Liver (tissue), 9 donors: ENCODE results near the gene HAO2. TPM values are rescaled to one million over a fixed set of nuclear protein-coding genes. Genes with fewer than 3 reads are reported as not detected.

Experiments
- DNase-seq: peaks from one replicate; pipeline ENCODE4 v3.0.0-alpha.2; 2017; ENCODE audit warnings: low spot score
- H3K27ac ChIP-seq, 2 donors: one replicate each; pipeline ENCODE4 v1.7.0; 2013; ENCODE audit warnings: inconsistent platforms in 2 of 2, low read length in 2 of 2, control low read depth in 1 of 2, low read depth in 1 of 2, mild to moderate bottlenecking in 1 of 2
- H3K27me3 ChIP-seq, 4 donors: one replicate each; pipeline versions ENCODE4 v1.6.1 to v1.7.0; 2013; ENCODE audit warnings: low read length in 3 of 4, inconsistent platforms in 1 of 4, mild to moderate bottlenecking in 1 of 4, moderate library complexity in 1 of 4; ENCODE audit not compliant: control insufficient read depth in 4 of 4, insufficient read depth in 4 of 4
- H3K36me3 ChIP-seq, 4 donors: one replicate each; pipeline versions ENCODE4 v1.6.1 to v1.7.0; 2013; ENCODE audit warnings: low read length in 3 of 4, mild to moderate bottlenecking in 3 of 4, low read depth in 1 of 4, moderate library complexity in 1 of 4; ENCODE audit not compliant: control insufficient read depth in 4 of 4, insufficient read depth in 3 of 4
- H3K4me1 ChIP-seq, 4 donors: one replicate each; pipeline versions ENCODE4 v1.6.1 to v1.7.0; 2013; ENCODE audit warnings: low read length in 3 of 4, mild to moderate bottlenecking in 3 of 4, moderate library complexity in 1 of 4; ENCODE audit not compliant: control insufficient read depth in 4 of 4, insufficient read depth in 4 of 4
- H3K4me3 ChIP-seq, 3 donors: one replicate each; pipeline versions ENCODE4 v1.6.1 to v1.7.0; 2013; ENCODE audit warnings: low read length in 3 of 3, control low read depth in 1 of 3, low read depth in 1 of 3, mild to moderate bottlenecking in 1 of 3
- H3K9ac ChIP-seq, 2 donors: one replicate each; pipeline ENCODE4 v1.7.0; 2013; ENCODE audit warnings: low read length in 2 of 2, mild to moderate bottlenecking in 2 of 2, moderate library complexity in 2 of 2, control low read depth in 1 of 2, low read depth in 1 of 2
- H3K9me3 ChIP-seq, 4 donors: one replicate each; pipeline versions ENCODE4 v1.6.1 to v1.7.0; 2013; ENCODE audit warnings: low read length in 3 of 4; ENCODE audit not compliant: control insufficient read depth in 4 of 4
- CTCF ChIP-seq: fragments of 150-350 bp; IDR thresholded peaks from 2 replicates; pipeline ENCODE4 v1.5.1; 2017; ENCODE audit warnings: improper control_type of control experiment, low read depth, low read length; ENCODE audit not compliant: missing input control
- EGR1 ChIP-seq, 2 donors: IDR thresholded peaks; 2 replicates each; pipeline ENCODE4 v1.6.1; 2016 to 2018; ENCODE audit warnings: antibody characterized with exemption in 2 of 2, low read depth in 2 of 2
- GABPA ChIP-seq, 2 donors: IDR thresholded peaks in 1 of 2; conservative IDR thresholded peaks in 1 of 2; 2 replicates each; pipeline ENCODE4 v1.6.1; 2016; ENCODE audit warnings: antibody characterized with exemption in 2 of 2, mild to moderate bottlenecking in 1 of 2, moderate library complexity in 1 of 2
- HNF4A ChIP-seq, 2 donors: conservative IDR thresholded peaks; 2 replicates each; pipeline ENCODE4 v1.6.1; 2016; ENCODE audit warnings: antibody characterized with exemption in 2 of 2, mild to moderate bottlenecking in 2 of 2
- HNF4G ChIP-seq: IDR thresholded peaks from 2 replicates; pipeline ENCODE4 v1.6.1; 2016; ENCODE audit warnings: antibody characterized with exemption
- JUND ChIP-seq, 2 donors: IDR thresholded peaks; 2 replicates each; pipeline ENCODE4 v1.6.1; 2016; ENCODE audit warnings: antibody characterized with exemption in 2 of 2
- RAD21 ChIP-seq, 2 donors: IDR thresholded peaks; 2 replicates each; pipeline ENCODE4 v1.6.1; 2016; ENCODE audit warnings: antibody characterized with exemption in 2 of 2, mild to moderate bottlenecking in 2 of 2
- REST ChIP-seq: IDR thresholded peaks from 2 replicates; pipeline ENCODE4 v1.6.1; 2016; ENCODE audit warnings: antibody characterized with exemption, mild to moderate bottlenecking
- RXRA ChIP-seq, 2 donors: IDR thresholded peaks; 2 replicates each; pipeline ENCODE4 v1.6.1; 2017 to 2018; ENCODE audit warnings: antibody characterized with exemption in 2 of 2, mild to moderate bottlenecking in 1 of 2
- SP1 ChIP-seq: IDR thresholded peaks from 2 replicates; pipeline ENCODE4 v1.6.1; 2018; ENCODE audit warnings: antibody characterized with exemption, mild to moderate bottlenecking
- TAF1 ChIP-seq: conservative IDR thresholded peaks from 2 replicates; pipeline ENCODE4 v1.6.1; 2016; ENCODE audit warnings: antibody characterized with exemption, mild to moderate bottlenecking
- ZBTB33 ChIP-seq: IDR thresholded peaks from 2 replicates; pipeline ENCODE4 v1.6.1; 2016; ENCODE audit warnings: antibody characterized with exemption
- WGBS: extraction: QIAGEN DNeasy Blood & Tissue Kit; methylation state at CpG from one replicate; pipeline ENCODE4 v1.1.7; 2013; 5-methylcytosine and 5-hydroxymethylcytosine counted together
- polyA plus RNA-seq, 2 donors: library from polyadenylated mRNA; stranded (reverse) in 1 of 2; unstranded in 1 of 2; fragments of 200-250 nt in 1 of 2; fragments of >200 nt in 1 of 2; fragmentation: Nextera tagmentation in 1 of 2; extraction: Ambion mirVana in 1 of 2; gene quantifications; one replicate each; pipeline versions ENCODE4 v1.2.1 to v1.2.3, GENCODE V29; 2013 to 2015
- total RNA-seq, 2 donors: library from RNA; depleted of rRNA; stranded (reverse); fragments of >200 nt; gene quantifications; one replicate each; pipeline ENCODE4 v1.2.3, GENCODE V29; 2014
- TF ChIP-seq, protein P1 (sequence below): IDR thresholded peaks from 2 replicates; pipeline ENCODE4 v1.6.1; 2016; ENCODE audit warnings: antibody characterized with exemption
- TF ChIP-seq, protein P2 (sequence below): IDR thresholded peaks from 2 replicates; pipeline ENCODE4 v1.6.1; 2016; ENCODE audit warnings: antibody characterized with exemption
- donor health status: healthy.
- donor health status: healthy.
- donor health status: healthy.
- donor health status: healthy.
- donor health status: healthy.

Gene HAO2
- total and polyA plus RNA-seq, 4 donors: 8.2 to 377 (median 150) TPM

GRCh38 chr1:119327450-119328155, 41.0 kb upstream of the HAO2 start (continued):
- peak; percentile 42 for TF ChIP-seq CTCF
- no peak for TF ChIP-seq GABPA (IDR thresholded peaks at IDR 0.05 in 1 of 2, conservative IDR thresholded peaks at IDR 0.05 in 1 of 2)

- no peak overlapping the region for H3K4me3 ChIP-seq
- TF ChIP-seq ZBTB33 (no peak), REST (no peak), HNF4A (conservative IDR thresholded peaks at IDR 0.05) (no peak), RXRA (IDR thresholded peaks at IDR 0.05) (no peak), HNF4G (no peak), GABPA (IDR thresholded peaks at IDR 0.05 in 1 of 2, conservative IDR thresholded peaks at IDR 0.05 in 1 of 2) (no peak), SP1 (no peak), RAD21 (IDR thresholded peaks at IDR 0.05) (no peak), EGR1 (IDR thresholded peaks at IDR 0.05; ENCODE audit: low read depth in 2 of 2) (no peak), JUND (IDR thresholded peaks at IDR 0.05) (no peak), CTCF (no peak), TAF1 (no peak)
- TF ChIP-seq, protein P1, sequence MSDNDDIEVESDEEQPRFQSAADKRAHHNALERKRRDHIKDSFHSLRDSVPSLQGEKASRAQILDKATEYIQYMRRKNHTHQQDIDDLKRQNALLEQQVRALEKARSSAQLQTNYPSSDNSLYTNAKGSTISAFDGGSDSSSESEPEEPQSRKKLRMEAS: no peak
- TF ChIP-seq, protein P2, sequence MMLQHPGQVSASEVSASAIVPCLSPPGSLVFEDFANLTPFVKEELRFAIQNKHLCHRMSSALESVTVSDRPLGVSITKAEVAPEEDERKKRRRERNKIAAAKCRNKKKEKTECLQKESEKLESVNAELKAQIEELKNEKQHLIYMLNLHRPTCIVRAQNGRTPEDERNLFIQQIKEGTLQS: no peak
- H3K27me3 ChIP-seq: no peaks in the 10 kb centered on the region
- H3K4me1 ChIP-seq: peaks cover 3 to 65% (median 52%) of the 10 kb centered on the region in 4 donors
- no peaks in the 10 kb centered on the region for H3K36me3 ChIP-seq
- H3K27ac ChIP-seq: no peak overlapping the region
- H3K9ac ChIP-seq: no peak overlapping the region
- WGBS: 72% methylated on average over 8 of the region's 8 CpGs
- no peaks in the 10 kb centered on the region for H3K9me3 ChIP-seq
- DNase-seq: no peak
Measured at GRCh38 chr1:119329541-119330461, 38.8 kb upstream of the HAO2 start.
